K562 (cell line): ENCODE data around the gene SPATS2. TPM values are rescaled to one million over a fixed set of nuclear protein-coding genes. Genes with fewer than 3 reads are reported as not detected.
A peak's percentile ranks its signal among the peaks of the same experiment; 100 is the strongest.

Experiments
- CLOCK ChIP-seq: fragments of 250-450 bp; sonication (Bioruptor Pico); IDR thresholded peaks from 2 replicates; pipeline ENCODE4 v1.4.0; 2020; ENCODE audit warnings: mild to moderate bottlenecking, moderate library complexity, borderline replicate concordance
- HDAC3 ChIP-seq: fragments of 450-650 bp; IDR thresholded peaks from 2 replicates; pipeline ENCODE4 v1.6.1; 2018; ENCODE audit warnings: borderline replicate concordance, mild to moderate bottlenecking, moderate library complexity; ENCODE audit not compliant: partially characterized antibody
- KAT7 ChIP-seq: sonication (generic); formaldehyde crosslinking; IDR thresholded peaks from 2 replicates; pipeline ENCODE4 v1.8.0; 2022; ENCODE audit warnings: missing genetic modification reagents, mild to moderate bottlenecking, borderline replicate concordance
- NCOA1 ChIP-seq: fragments of 450-650 bp; IDR thresholded peaks from 2 replicates; pipeline ENCODE4 v1.6.1; 2016; ENCODE audit warnings: low read depth
- PRMT5 ChIP-seq: sonication (generic); formaldehyde crosslinking; IDR thresholded peaks from 2 replicates; pipeline ENCODE4 v1.5.0; 2020; ENCODE audit warnings: missing genetic modification reagents
- RFX7 ChIP-seq: fragments of 250-450 bp; sonication (Bioruptor Pico); IDR thresholded peaks from 2 replicates; pipeline ENCODE4 v1.5.1; 2021; ENCODE audit warnings: mild to moderate bottlenecking
- TCFL5 ChIP-seq: fragments of 250-450 bp; sonication (Bioruptor Pico); conservative IDR thresholded peaks from 2 replicates; pipeline ENCODE4 v1.6.1; 2021; ENCODE audit warnings: mild to moderate bottlenecking, moderate library complexity, matching md5 sums
- TGIF2 ChIP-seq: sonication (generic); formaldehyde crosslinking; IDR thresholded peaks from 2 replicates; pipeline ENCODE4 v1.8.1; 2022; ENCODE audit warnings: mild to moderate bottlenecking, missing genetic modification reagents, moderate library complexity
- ZFP36 ChIP-seq: fragments of 150-350 bp; IDR thresholded peaks from 2 replicates; pipeline ENCODE4 v1.6.1; 2018; ENCODE audit warnings: low read length, low read depth; ENCODE audit not compliant: partially characterized antibody
- ZNF263 ChIP-seq: sonication (generic); formaldehyde crosslinking; IDR thresholded peaks from 2 replicates; pipeline ENCODE4 v1.8.0; 2022; ENCODE audit warnings: mild to moderate bottlenecking, missing genetic modification reagents, borderline replicate concordance
- ZNF518B ChIP-seq: fragments of 250-450 bp; sonication (Bioruptor Pico); IDR thresholded peaks from 2 replicates; pipeline ENCODE4 v1.5.0; 2021; ENCODE audit warnings: mild to moderate bottlenecking, moderate library complexity
- ZSCAN32 ChIP-seq: fragments of 450-650 bp; formaldehyde crosslinking; IDR thresholded peaks from 2 replicates; pipeline ENCODE4 v1.4.0; 2020; ENCODE audit warnings: mild to moderate bottlenecking, moderate library complexity
- polyA plus RNA-seq, 8 experiments: library from polyadenylated mRNA; depleted of rRNA in 4 of 8; stranded (reverse) in 5 of 8; unstranded in 3 of 8; fragments of >200 nt; fragmentation: Nextera tagmentation in 2 of 8; fragmentation: Illumina TruSeq in 1 of 8; extraction: Ambion mirVana in 2 of 8; extraction: Trizol in 1 of 8; gene quantifications; 2 replicates each; pipeline versions ENCODE4 v1.2.1 to v1.2.3, GENCODE V29; 2011 to 2014; ENCODE audit warnings: inconsistent platforms in 1 of 8, missing spikeins in 1 of 8
- total RNA-seq, 7 experiments: library from RNA; depleted of rRNA in 6 of 7; stranded (reverse); fragments of >200 nt in 6 of 7; fragmentation: Illumina TruSeq in 2 of 7; extraction: Trizol in 2 of 7; gene quantifications; 2 replicates each; pipeline versions ENCODE4 v1.2.1 to v1.2.3, GENCODE V29; 2011 to 2021; ENCODE audit warnings: low replicate concordance in 1 of 7

The SPATS2 gene
- total and polyA plus RNA-seq, 9 of the 15 experiments (the other 6 are each of a cell fraction or from before 2014, with no cell fraction given), result 5.4 to 48.2 (median 17.5) TPM

- TF ChIP-seq ZSCAN32 (CRISPR knock-in tag) (no peak), ZNF518B (CRISPR knock-in tag) (no peak), ZFP36 (no peak), PRMT5 (CRISPR knock-in tag) (no peak), CLOCK (CRISPR knock-in tag) (no peak), TCFL5 (CRISPR knock-in tag) (no peak), HDAC3 (peak; percentile 37), RFX7 (no peak), NCOA1 (no peak), ZNF263 (CRISPR knock-in tag) (no peak), TGIF2 (CRISPR knock-in tag) (no peak), KAT7 (CRISPR knock-in tag) (no peak)
Observed at GRCh38 chr12:49365542-49365941, 1.7 kb upstream of the SPATS2 start (continued).
